OCI-LY3 (cell line): ENCODE measurements around the gene MAGEA1.
"Not testable (repeated sequence)": the region's sequence is repeated elsewhere in the genome, so short reads cannot be mapped to it uniquely, and the experiment has no call there.

Experiments
- H2AFZ ChIP-seq: fragments of 200-600, 300-600 bp; shearing (Covaris generic); 2 replicates; pipeline ENCODE4 v1.6.0; 2014; ENCODE audit warnings: antibody characterized with exemption, low read depth, low read length
- H3K27ac ChIP-seq: fragments of 200-600, 300-600 bp; sonication (generic); 2 replicates; pipeline ENCODE4 v1.5.1; 2014; ENCODE audit warnings: mild to moderate bottlenecking, low read length, moderate library complexity, mixed read lengths
- H3K27me3 ChIP-seq: fragments of 200-600, 300-600 bp; sonication (generic); 2 replicates; pipeline ENCODE4 v1.6.1; 2014; ENCODE audit warnings: low read depth, low read length, mixed read lengths
- H3K36me3 ChIP-seq: fragments of 200-600, 300-600 bp; sonication (generic); replicated peaks from 2 replicates; pipeline ENCODE3; 2014; ENCODE audit warnings: low read depth, low read length, mixed read lengths
- H3K4me1 ChIP-seq: fragments of 300-600, 200-600 bp; sonication (generic); 2 replicates; pipeline ENCODE4 v1.6.1; 2014; ENCODE audit warnings: low read length, mixed read lengths
- H3K4me2 ChIP-seq: fragments of 200-600, 300-600 bp; sonication (generic); 2 replicates; pipeline ENCODE4 v1.6.1; 2014; ENCODE audit warnings: low read length, mixed read lengths
- H3K4me3 ChIP-seq: fragments of 300-600, 200-600 bp; sonication (generic); 2 replicates; pipeline ENCODE4 v1.5.1; 2014; ENCODE audit warnings: antibody characterized with exemption, mild to moderate bottlenecking, low read length, moderate library complexity
- H3K79me2 ChIP-seq: fragments of 300-600, 200-600 bp; shearing (Covaris generic); 2 replicates; pipeline ENCODE4 v1.6.1; 2014; ENCODE audit warnings: mild to moderate bottlenecking, low read length, mixed read lengths
- H3K9ac ChIP-seq: fragments of 300-600, 200-600 bp; shearing (Covaris generic); 2 replicates; pipeline ENCODE4 v1.6.0; 2014; ENCODE audit warnings: mild to moderate bottlenecking, low read length, moderate library complexity
- H3K9me3 ChIP-seq: fragments of 200-600, 300-600 bp; shearing (Covaris generic); 2 replicates; pipeline ENCODE4 v1.6.1; 2014; ENCODE audit warnings: low read length, mixed read lengths; ENCODE audit not compliant: insufficient read depth
- H4K20me1 ChIP-seq: fragments of 200-600, 300-600 bp; sonication (generic); 2 replicates; pipeline ENCODE4 v1.6.1; 2016; ENCODE audit warnings: low read length, mixed read lengths; ENCODE audit not compliant: insufficient read depth
- CTCF ChIP-seq: fragments of 200-600, 300-600 bp; sonication (generic); IDR thresholded peaks from 2 replicates; pipeline ENCODE4 v1.5.1; 2014; ENCODE audit warnings: antibody characterized with exemption, low read length, low read depth
- EZH2phosphoT487 ChIP-seq: fragments of 200-600 bp; shearing (Covaris generic); IDR thresholded peaks from 2 replicates; pipeline ENCODE4 v1.6.1; 2018; ENCODE audit warnings: antibody characterized with exemption, mixed run types, low read depth

MAGEA1 gene

DNA sequence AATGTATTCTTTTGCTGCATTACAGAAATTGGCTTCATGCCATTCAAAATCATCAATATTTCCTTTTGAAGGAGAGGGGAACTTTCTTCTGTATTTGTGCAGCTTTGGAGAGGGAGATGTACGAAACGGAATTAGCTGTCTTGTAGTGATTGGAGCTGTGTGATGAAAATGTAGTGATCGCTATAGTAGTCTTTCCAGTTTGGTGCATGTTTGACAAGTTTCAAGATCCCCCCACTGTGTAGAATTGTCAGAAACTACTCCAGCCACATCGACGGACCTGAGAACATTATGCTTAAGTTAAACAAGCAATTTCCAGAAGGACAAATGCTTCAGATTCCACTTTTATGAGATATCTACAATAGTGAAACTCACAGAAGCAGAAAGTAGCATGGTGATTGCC lies 21.6 kb upstream of the MAGEA1 start:
- H3K9ac ChIP-seq = no peak overlapping the region
- H3K79me2 ChIP-seq = no peaks in the 10 kb centered on the region
- H4K20me1 ChIP-seq = no peaks in the 10 kb centered on the region
- H3K4me3 ChIP-seq = no peak overlapping the region
- no peak overlapping the region for H3K27ac ChIP-seq
- H3K4me2 ChIP-seq = no peak overlapping the region
- no peaks in the 10 kb centered on the region for H3K36me3 ChIP-seq
- no peak overlapping the region for H2AFZ ChIP-seq
- no peaks in the 10 kb centered on the region for H3K9me3 ChIP-seq
- TF ChIP-seq CTCF (no peak), EZH2phosphoT487 (no peak)
- no peaks in the 10 kb centered on the region for H3K4me1 ChIP-seq
- 0 out of 2 replicates have a peak, but pooled peaks cover 3% of the 10 kb centered on the region for H3K27me3 ChIP-seq

- no peak overlapping the region for H3K4me3 ChIP-seq
- TF ChIP-seq EZH2phosphoT487 (no peak), CTCF (no peak)
- no peak overlapping the region for H3K4me2 ChIP-seq
- H3K4me1 ChIP-seq = no peaks in the 10 kb centered on the region
- no peak overlapping the region for H3K27ac ChIP-seq
- H3K27me3 ChIP-seq = 0 out of 2 replicates have a peak, but pooled peaks cover 3% of the 10 kb centered on the region
- H3K9ac ChIP-seq = no peak overlapping the region
- H3K36me3 ChIP-seq = no peaks in the 10 kb centered on the region
- H3K9me3 ChIP-seq = no peaks in the 10 kb centered on the region
- no peaks in the 10 kb centered on the region for H3K79me2 ChIP-seq
- H2AFZ ChIP-seq = no peak overlapping the region
- no peaks in the 10 kb centered on the region for H4K20me1 ChIP-seq
Observed at GRCh38 chrX:153158319-153158718, 20.8 kb upstream of the MAGEA1 start.

GRCh38 chrX:153161952-153162351 lies 17.1 kb upstream of the MAGEA1 start:
- Histone ChIP-seq H3K27ac (no peak overlapping the region), H3K4me2 (no peak overlapping the region), H3K4me1 (no peaks in the 10 kb centered on the region), H3K4me3 (no peak overlapping the region), H3K27me3 (no peaks in the 10 kb centered on the region), H3K9ac (no peak overlapping the region), H3K9me3 (no peaks in the 10 kb centered on the region), H3K36me3 (no peaks in the 10 kb centered on the region), H4K20me1 (no peaks in the 10 kb centered on the region), H3K79me2 (no peaks in the 10 kb centered on the region), H2AFZ (no peak overlapping the region)
- TF ChIP-seq CTCF (no peak), EZH2phosphoT487 (no peak)

DNA sequence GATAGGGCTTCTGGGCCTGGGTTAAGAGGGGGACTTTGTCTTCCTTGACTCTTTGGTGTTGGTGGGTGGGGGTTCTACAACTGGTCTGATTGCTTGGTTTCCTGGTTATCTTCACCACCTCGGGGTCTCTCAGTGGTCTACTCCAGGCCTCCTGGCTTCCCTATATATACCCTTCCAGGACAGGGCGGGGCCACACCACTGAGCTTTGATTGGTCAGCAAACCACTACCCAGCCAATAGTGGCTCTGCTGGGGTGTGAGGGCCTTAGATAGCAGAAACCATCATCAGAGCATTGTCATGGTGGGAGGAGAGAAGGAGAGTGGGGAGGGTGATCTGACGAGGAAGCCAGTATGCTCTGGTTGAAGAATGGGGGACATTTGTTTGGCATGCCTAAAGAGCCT lies 14.4 kb upstream of the MAGEA1 start:
- Histone ChIP-seq H3K27me3 (no peaks in the 10 kb centered on the region), H3K9ac (no peak overlapping the region), H3K9me3 (no peaks in the 10 kb centered on the region)

DNA sequence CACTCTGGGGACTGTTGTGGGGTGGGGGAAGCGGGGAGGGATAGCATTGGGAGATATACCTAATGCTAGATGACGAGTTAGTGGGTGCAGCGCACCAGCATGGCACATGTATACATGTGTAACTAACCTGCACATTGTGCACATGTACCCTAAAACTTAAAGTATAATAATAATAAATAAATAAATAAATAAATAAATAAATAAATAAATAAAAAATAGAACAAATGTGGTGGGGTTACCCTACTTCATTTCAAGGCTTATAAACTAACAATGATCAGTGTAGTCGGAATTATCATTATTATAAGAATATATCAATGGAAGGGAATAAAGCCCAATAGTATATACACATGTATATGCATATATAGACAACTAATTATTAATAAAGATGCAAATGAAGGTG lies 10.7 kb upstream of the MAGEA1 start:
- H3K9me3 ChIP-seq, H3K79me2 ChIP-seq, H3K4me2 ChIP-seq, H3K4me1 ChIP-seq, H2AFZ ChIP-seq, H4K20me1 ChIP-seq, H3K27ac ChIP-seq, H3K27me3 ChIP-seq, H3K36me3 ChIP-seq, H3K9ac ChIP-seq, H3K4me3 ChIP-seq: not testable (repeated sequence)

More for the DNA sequence above, 14.4 kb upstream of the MAGEA1 start:
- Histone ChIP-seq H4K20me1 (no peaks in the 10 kb centered on the region), H3K27ac (no peak overlapping the region), H3K4me2 (no peak overlapping the region), H3K79me2 (no peaks in the 10 kb centered on the region), H3K4me1 (no peaks in the 10 kb centered on the region), H3K4me3 (no peak overlapping the region), H3K36me3 (no peaks in the 10 kb centered on the region), H2AFZ (no peak overlapping the region)
- TF ChIP-seq EZH2phosphoT487 (no peak), CTCF (no peak)
